GM12875 (cell line): ENCODE data around the gene FUT2.

Experiments
- H3K4me3 ChIP-seq: one replicate; pipeline ENCODE4 v1.5.1; 2011; ENCODE audit warnings: low read depth, low read length, control low read depth
- CTCF ChIP-seq: IDR thresholded peaks from 2 replicates; pipeline ENCODE4 v1.5.1; 2011; ENCODE audit warnings: low read depth, mild to moderate bottlenecking, control low read depth, inconsistent platforms, low read length, moderate library complexity, borderline replicate concordance; ENCODE audit not compliant: insufficient read depth

FUT2 gene

GRCh38 chr19:48750351-48750750 is 54.6 kb downstream of the FUT2 start:
- H3K4me3 ChIP-seq: no peak overlapping the region
- TF ChIP-seq CTCF: no peak

- no peak overlapping the region for H3K4me3 ChIP-seq
- TF ChIP-seq CTCF: no peak
Measured at GRCh38 chr19:48750771-48751504, 55.2 kb downstream of the FUT2 start.

- no peak for TF ChIP-seq CTCF
- no peak overlapping the region for H3K4me3 ChIP-seq
Measured at GRCh38 chr19:48751845-48752495, 56.2 kb downstream of the FUT2 start.

- no peak for TF ChIP-seq CTCF
- no peak within 1 kb of the TSS for H3K4me3 ChIP-seq
Measured at GRCh38 chr19:48752496-48753365, 57.0 kb downstream of the FUT2 start, which contains the start of gene FUT1. FUT1 (minus strand) TSS chr19:48752641; CDS start chr19:48751281, 1,360 bp downstream.

GRCh38 chr19:48755084-48755641 is 59.4 kb downstream of the FUT2 start, which contains the start of gene FGF21:
FGF21 (plus strand) TSS chr19:48755524; CDS start chr19:48756237, 713 bp downstream.
- TF ChIP-seq CTCF: no peak
- no peak within 1 kb of the TSS for H3K4me3 ChIP-seq
